Neural cell (in vitro differentiated cells): ENCODE data around the gene KRT16.
"Not testable (repeated sequence)": the region's sequence is repeated elsewhere in the genome, so short reads cannot be mapped to it uniquely, and the experiment has no call there.

Experiments
- EP300 ChIP-seq: fragments of 450-650 bp; conservative IDR thresholded peaks from 2 replicates; pipeline ENCODE4 v1.6.1; 2014; ENCODE audit warnings: antibody characterized with exemption, mild to moderate bottlenecking, moderate library complexity; ENCODE audit not compliant: poor library complexity, severe bottlenecking
- EZH2 ChIP-seq: fragments of 200-600, 300-800 bp; shearing (Covaris generic), sonication (generic); IDR thresholded peaks from 2 replicates; pipeline ENCODE4 v1.6.1; 2014; ENCODE audit warnings: antibody characterized with exemption, low read length, borderline replicate concordance, mild to moderate bottlenecking; ENCODE audit not compliant: insufficient read depth, poor library complexity, severe bottlenecking
- MXI1 ChIP-seq: fragments of 450-650 bp; conservative IDR thresholded peaks from 2 replicates; pipeline ENCODE4 v1.6.1; 2014; ENCODE audit warnings: antibody characterized with exemption, mild to moderate bottlenecking; ENCODE audit not compliant: poor library complexity, severe bottlenecking
- POLR2AphosphoS5 ChIP-seq: IDR thresholded peaks from 2 replicates; pipeline ENCODE4 v1.6.1; 2012
- RAD21 ChIP-seq: fragments of 450-650 bp; conservative IDR thresholded peaks from 2 replicates; pipeline ENCODE4 v1.6.1; 2014; ENCODE audit warnings: antibody characterized with exemption, mild to moderate bottlenecking, moderate library complexity
- TAF1 ChIP-seq: IDR thresholded peaks from 2 replicates; pipeline ENCODE4 v1.6.1; 2012; ENCODE audit warnings: low read depth
- TF ChIP-seq, protein P1 (sequence below): fragments of 450-650 bp; IDR thresholded peaks from 2 replicates; pipeline ENCODE4 v1.5.1; 2014; ENCODE audit warnings: antibody characterized with exemption, mild to moderate bottlenecking, moderate library complexity; ENCODE audit not compliant: poor library complexity, severe bottlenecking
- TF ChIP-seq, protein P2 (sequence below): IDR thresholded peaks from 2 replicates; pipeline ENCODE4 v1.6.1; 2012; ENCODE audit warnings: borderline replicate concordance

DNA sequence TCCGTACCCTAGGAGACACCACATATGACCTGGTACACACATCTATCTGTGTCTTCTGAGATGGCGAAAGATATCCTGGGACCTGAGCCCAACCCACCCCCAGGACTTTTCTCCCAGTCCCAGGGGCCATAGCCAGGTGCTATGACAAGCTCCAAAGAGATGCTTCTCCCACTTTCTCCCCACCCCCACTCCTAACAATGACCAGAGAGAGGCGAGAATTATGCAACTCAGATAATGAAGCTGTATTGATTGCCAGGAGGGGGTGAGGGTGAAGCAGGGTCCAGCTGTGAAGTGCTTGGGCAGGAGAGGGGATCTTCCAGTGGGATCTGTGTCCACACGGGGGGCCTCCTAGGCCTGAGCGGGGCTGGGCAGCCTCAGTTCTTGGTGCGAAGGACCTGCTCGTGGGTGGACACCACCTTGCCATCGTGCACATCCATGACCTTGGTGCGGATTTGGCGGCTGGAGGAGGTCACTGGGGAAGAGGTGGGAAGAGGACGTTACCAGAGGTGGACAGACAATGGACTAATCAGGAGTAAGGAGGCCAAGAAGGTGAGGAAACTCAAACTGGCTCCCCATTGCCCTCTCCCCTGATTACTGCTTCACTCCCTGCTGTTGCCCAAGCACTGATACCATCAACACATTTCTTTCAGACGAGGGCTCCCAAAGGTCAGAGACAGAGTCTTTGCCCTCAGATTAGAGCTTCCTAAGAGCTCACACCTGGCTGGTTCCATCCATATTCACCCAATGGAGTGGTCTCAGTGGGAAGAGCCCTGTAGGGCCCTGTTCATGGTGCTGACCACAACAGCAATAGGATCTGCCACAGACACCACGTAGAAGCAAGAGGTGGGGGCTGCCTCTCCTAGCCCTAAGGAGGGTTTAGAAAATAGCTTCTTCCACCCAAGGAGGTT lies 30.3 kb downstream of the KRT16 start:
- TF ChIP-seq, protein P1, sequence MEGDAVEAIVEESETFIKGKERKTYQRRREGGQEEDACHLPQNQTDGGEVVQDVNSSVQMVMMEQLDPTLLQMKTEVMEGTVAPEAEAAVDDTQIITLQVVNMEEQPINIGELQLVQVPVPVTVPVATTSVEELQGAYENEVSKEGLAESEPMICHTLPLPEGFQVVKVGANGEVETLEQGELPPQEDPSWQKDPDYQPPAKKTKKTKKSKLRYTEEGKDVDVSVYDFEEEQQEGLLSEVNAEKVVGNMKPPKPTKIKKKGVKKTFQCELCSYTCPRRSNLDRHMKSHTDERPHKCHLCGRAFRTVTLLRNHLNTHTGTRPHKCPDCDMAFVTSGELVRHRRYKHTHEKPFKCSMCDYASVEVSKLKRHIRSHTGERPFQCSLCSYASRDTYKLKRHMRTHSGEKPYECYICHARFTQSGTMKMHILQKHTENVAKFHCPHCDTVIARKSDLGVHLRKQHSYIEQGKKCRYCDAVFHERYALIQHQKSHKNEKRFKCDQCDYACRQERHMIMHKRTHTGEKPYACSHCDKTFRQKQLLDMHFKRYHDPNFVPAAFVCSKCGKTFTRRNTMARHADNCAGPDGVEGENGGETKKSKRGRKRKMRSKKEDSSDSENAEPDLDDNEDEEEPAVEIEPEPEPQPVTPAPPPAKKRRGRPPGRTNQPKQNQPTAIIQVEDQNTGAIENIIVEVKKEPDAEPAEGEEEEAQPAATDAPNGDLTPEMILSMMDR, result not testable (repeated sequence)
- not testable (repeated sequence) for TF ChIP-seq EP300, RAD21, POLR2AphosphoS5, EZH2, MXI1, TAF1
- TF ChIP-seq, protein P2, sequence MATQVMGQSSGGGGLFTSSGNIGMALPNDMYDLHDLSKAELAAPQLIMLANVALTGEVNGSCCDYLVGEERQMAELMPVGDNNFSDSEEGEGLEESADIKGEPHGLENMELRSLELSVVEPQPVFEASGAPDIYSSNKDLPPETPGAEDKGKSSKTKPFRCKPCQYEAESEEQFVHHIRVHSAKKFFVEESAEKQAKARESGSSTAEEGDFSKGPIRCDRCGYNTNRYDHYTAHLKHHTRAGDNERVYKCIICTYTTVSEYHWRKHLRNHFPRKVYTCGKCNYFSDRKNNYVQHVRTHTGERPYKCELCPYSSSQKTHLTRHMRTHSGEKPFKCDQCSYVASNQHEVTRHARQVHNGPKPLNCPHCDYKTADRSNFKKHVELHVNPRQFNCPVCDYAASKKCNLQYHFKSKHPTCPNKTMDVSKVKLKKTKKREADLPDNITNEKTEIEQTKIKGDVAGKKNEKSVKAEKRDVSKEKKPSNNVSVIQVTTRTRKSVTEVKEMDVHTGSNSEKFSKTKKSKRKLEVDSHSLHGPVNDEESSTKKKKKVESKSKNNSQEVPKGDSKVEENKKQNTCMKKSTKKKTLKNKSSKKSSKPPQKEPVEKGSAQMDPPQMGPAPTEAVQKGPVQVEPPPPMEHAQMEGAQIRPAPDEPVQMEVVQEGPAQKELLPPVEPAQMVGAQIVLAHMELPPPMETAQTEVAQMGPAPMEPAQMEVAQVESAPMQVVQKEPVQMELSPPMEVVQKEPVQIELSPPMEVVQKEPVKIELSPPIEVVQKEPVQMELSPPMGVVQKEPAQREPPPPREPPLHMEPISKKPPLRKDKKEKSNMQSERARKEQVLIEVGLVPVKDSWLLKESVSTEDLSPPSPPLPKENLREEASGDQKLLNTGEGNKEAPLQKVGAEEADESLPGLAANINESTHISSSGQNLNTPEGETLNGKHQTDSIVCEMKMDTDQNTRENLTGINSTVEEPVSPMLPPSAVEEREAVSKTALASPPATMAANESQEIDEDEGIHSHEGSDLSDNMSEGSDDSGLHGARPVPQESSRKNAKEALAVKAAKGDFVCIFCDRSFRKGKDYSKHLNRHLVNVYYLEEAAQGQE, result not testable (repeated sequence)
